GM19043 (cell line): ENCODE results near the gene DNAAF1.
A peak's percentile ranks its signal among the peaks of the same experiment; 100 is the strongest.

Source experiments
- ATAC-seq: cut with Tn5 transposase; IDR thresholded peaks from one replicate; pipeline ENCODE4 v1.9.1; 2021; ENCODE audit warnings: low read depth; ENCODE audit not compliant: unreplicated experiment

Gene DNAAF1

GRCh38 chr16:84159007-84159406 lies 13.9 kb downstream of the DNAAF1 start:
- ATAC-seq, result no peak

- ATAC-seq, result no peak
Measured at GRCh38 chr16:84159800-84160199, 14.7 kb downstream of the DNAAF1 start.

- no peak for ATAC-seq
Measured at GRCh38 chr16:84161037-84161436, 15.9 kb downstream of the DNAAF1 start.

DNA sequence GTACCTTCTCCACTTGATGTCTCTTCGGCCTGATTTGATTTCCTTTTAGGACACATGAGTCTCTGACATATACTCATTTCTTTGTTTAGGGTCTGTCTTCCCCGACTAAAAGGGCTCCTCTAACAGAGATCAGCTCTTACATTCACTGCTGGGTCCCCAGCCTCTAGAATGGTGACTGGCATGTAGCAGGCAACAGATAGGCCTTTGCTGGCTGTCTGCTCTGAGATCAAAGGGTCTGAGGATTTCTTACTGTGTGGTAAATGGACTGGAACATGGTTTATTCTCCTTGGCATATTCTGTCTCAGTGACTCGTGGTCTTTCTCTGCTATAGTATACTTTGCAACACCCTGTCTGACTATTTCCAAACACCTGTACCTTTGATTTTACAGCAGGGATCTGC lies 16.7 kb downstream of the DNAAF1 start:
- no peak for ATAC-seq

- ATAC-seq, result no peak
Measured at GRCh38 chr16:84165746-84166145, 20.6 kb downstream of the DNAAF1 start.

- no peak for ATAC-seq
Measured at GRCh38 chr16:84166796-84167695, 21.9 kb downstream of the DNAAF1 start.

DNA sequence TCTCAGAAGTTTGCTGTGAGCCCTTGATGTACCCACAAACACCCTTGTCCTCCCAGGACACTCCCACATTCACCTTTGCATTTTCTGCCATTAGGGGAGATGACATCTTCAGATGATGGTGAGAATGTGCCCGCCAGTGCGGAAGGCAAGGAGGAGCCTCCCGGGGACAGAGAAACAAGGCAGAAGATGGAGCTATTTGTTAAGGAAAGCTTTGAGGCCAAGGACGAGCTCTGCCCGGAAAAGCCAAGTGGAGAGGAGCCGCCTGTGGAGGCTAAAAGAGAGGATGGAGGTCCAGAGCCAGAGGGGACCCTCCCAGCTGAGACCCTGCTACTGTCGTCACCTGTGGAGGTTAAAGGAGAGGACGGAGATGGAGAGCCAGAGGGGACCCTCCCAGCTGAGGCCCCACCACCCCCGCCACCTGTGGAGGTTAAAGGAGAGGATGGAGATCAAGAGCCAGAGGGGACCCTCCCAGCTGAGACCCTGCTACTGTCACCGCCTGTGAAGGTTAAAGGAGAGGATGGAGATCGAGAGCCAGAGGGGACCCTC lies 24.7 kb downstream of the DNAAF1 start:
- no peak for ATAC-seq

- no peak for ATAC-seq
Measured at GRCh38 chr16:84174396-84174795, 29.3 kb downstream of the DNAAF1 start.

- ATAC-seq, result peak; percentile 85
Measured at GRCh38 chr16:84175350-84176081, 30.4 kb downstream of the DNAAF1 start.

GRCh38 chr16:84176192-84177053 lies 31.3 kb downstream of the DNAAF1 start:
- ATAC-seq, result no peak

DNA sequence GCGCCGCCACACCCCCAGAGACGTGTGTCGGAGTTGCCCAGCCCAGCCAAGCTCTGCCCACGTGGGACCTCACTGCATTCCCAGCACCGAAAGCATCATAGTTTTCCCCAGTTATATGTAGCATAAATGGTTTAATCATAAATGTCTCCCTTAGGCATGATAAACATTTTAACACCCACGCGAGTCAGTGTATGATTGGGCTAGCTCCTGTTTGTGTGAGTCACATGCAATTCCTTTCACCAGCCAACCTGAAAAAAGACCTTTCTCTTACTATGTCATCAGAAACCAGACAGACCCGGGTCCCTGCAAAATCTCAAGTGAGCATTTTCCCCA lies 32.6 kb downstream of the DNAAF1 start:
- no peak for ATAC-seq

DNA sequence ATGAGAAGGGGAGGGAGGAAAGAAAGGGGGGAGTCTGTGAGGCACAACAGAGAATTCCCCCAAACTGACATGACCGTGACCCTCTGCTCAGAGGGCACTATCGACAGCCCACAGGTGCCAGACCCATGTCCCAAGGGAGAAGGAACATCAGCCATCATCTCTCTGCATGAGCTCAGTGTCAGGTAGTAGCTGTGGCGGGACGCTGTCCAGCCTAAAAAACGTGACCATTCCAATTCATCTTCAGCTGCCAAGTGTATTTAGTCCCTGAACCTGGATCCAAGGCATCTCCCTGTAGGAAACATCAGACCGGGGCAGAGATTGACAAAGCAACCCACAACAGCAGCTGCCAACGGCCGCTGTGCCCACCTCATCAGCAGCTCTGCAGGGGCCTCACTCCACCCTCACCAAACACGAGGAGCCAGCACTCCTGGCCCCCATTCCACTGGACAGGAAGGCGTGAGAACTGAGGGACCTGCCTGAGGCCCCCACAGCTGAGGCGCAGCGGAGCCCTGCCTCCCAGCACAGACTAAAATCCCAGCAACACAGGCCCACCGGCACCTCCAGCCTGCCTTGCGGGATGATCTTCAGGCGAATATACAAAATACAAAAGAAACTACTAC lies 33.1 kb downstream of the DNAAF1 start:
- ATAC-seq, result no peak

GRCh38 chr16:84178892-84179611 lies 33.9 kb downstream of the DNAAF1 start:
- no peak for ATAC-seq

- ATAC-seq, result no peak
Measured at GRCh38 chr16:84179612-84180320, 34.7 kb downstream of the DNAAF1 start.

DNA sequence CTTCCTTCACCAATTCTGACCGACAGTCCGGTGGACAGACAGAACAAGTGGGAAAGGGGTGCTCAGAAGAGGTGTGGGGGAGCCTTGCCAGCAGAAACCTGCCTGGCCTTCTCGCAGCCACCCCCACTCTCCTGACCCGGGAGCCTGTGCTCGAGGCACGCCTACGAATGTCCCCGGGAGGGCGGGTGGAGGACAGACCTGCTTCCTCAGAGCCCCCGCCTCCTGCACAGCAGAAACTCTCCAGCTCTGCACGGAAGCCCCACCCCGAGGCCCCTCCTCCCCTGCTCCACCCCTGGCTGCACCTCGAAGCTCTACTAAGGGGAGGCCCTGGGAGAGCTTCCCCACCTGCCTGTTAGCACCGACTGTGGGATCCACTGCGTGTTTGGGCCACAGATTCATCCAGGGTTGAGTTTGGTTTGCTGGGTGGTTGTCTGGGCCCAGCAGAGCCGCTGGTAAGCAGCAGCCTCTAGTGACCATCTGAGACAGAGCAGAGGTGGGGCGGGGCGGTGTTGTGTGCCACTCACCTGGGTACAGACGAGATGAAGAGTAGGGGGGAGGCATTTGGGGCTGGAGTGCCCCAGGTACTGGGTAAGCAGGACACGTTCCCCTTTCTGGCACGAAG lies 35.5 kb downstream of the DNAAF1 start:
- no peak for ATAC-seq

DNA sequence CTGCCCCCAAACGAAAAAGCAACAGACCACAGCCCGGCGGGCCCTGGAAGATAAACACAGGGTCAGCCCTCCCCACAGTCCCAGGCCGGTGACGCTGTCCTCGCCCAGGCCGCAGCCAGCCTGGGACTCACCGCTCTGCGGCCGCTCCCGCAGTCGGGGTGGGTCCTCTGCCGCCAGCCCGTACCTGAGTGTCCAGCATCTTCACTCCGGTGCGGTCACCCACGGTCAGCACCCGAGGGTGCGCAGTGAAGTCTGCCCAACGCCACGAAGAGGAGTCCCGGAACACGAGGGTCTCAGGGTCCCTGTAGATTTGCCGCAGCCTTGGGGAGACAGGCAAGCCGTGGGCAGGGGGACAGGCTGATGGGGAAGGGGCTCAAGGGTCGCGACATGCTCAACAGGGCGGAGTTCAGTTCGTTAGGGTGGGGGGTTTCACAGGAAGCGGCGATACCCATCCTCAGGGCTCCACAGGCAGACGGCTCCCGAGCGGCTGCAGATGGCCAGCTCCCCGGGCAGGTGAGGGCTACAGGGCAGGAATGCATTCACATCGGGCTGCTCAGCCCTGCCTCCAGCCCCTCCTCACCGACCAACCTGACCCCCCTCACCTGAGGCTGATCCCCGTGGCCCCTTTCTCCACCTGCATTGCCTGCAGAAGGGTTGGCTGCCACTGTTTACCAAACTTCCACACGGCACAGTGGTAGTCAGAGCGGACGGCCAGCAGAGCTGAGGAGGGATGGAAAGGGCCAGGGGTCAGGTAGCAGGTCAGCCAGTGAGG lies 36.2 kb downstream of the DNAAF1 start:
- no peak for ATAC-seq

- no peak for ATAC-seq
Measured at GRCh38 chr16:84182104-84182503, 37.0 kb downstream of the DNAAF1 start.
